HepG2 (cell line): Measurements from ENCODE around the gene SNED1. TPM values are rescaled to one million over a fixed set of nuclear protein-coding genes. Genes with fewer than 3 reads are reported as not detected.

ENCODE experiments used
- ATAC-seq: fragments of 200-7000 bp; cut with Tn5 transposase; 3 replicates; pipeline ENCODE4 v1.9.1; 2020; ENCODE audit warnings: mild to moderate bottlenecking, moderate library complexity
- BruUV-seq: library from RNA; stranded (reverse); fragments of 400-500 nt; replicated peaks from 2 replicates; lab custom pipeline; 2021; lab: Mats Ljungman, UMichigan
- CTCF ChIA-PET: fragments of 300-600 bp; formaldehyde crosslinking; extraction: SDS; loops from one replicate; lab custom pipeline; 2021; ENCODE audit warnings: low total read pairs, inconsistent platforms, low intra/inter-chr PET ratio; lab: Yijun Ruan, JAX
- POLR2A ChIA-PET: fragments of 350-600 bp; sonication (Branson Sonifier 250); formaldehyde crosslinking; loops from one replicate; lab custom pipeline; 2020; ENCODE audit warnings: antibody characterized with exemption, inconsistent platforms; lab: Yijun Ruan, JAX
- DNase-seq: peaks from one replicate; pipeline ENCODE4 v3.0.0-alpha.2; 2015; ENCODE audit warnings: low spot score
- FAIRE-seq: peaks from 3 replicates; lab custom pipeline; 2011; peaks lifted over from hg19 to GRCh38; lab: Jason Lieb, UNC
- H2AFZ ChIP-seq: one replicate; pipeline ENCODE4 v1.6.1; 2011; ENCODE audit warnings: low read length, inconsistent platforms
- H3K27ac ChIP-seq: fragments of 300-600 bp; 3 replicates; pipeline ENCODE4 v1.8.0; 2011; ENCODE audit warnings: mixed run types, mild to moderate bottlenecking, mixed read lengths, low read length, inconsistent platforms; ENCODE audit not compliant: insufficient read depth; ENCODE audit errors: extremely low read length
- H3K27me3 ChIP-seq, 2 experiments: fragments of 200-600 bp in 1 of 2; 2 replicates in 1 of 2; 3 replicates in 1 of 2; pipeline versions ENCODE4 v1.6.0 to v1.8.0; 2011; ENCODE audit warnings: low read length in 2 of 2, mild to moderate bottlenecking in 2 of 2, moderate library complexity in 2 of 2, inconsistent platforms in 1 of 2; ENCODE audit not compliant: insufficient read depth in 2 of 2, control insufficient read depth in 1 of 2
- H3K36me3 ChIP-seq, 2 experiments: fragments of 200-600 bp in 1 of 2; replicated peaks in 1 of 2; 2 replicates in 1 of 2; 3 replicates in 1 of 2; pipeline versions ENCODE4 v1.5.1 to v1.8.0; 2011; ENCODE audit warnings: low read length in 2 of 2, inconsistent platforms in 1 of 2; ENCODE audit not compliant: insufficient read depth in 2 of 2, control insufficient read depth in 1 of 2
- H3K4me1 ChIP-seq: 2 replicates; pipeline ENCODE4 v1.5.1; 2012; ENCODE audit warnings: low read length, inconsistent platforms; ENCODE audit not compliant: insufficient read depth
- H3K4me2 ChIP-seq: 2 replicates; pipeline ENCODE4 v1.6.0; 2011; ENCODE audit warnings: low read depth, low read length, inconsistent platforms
- H3K4me3 ChIP-seq, 3 experiments: fragments of 200-600 bp in 1 of 3; sonication (generic), shearing (Covaris generic) in 1 of 3; replicated peaks in 1 of 3; 2 replicates each; pipeline ENCODE4 v1.5.1; 2011 to 2016; ENCODE audit warnings: low read length in 3 of 3, inconsistent platforms in 2 of 3, low read depth in 2 of 3, mild to moderate bottlenecking in 2 of 3, control low read depth in 1 of 3, mixed read lengths in 1 of 3; ENCODE audit not compliant: insufficient read depth in 1 of 3
- H3K79me2 ChIP-seq: one replicate; pipeline ENCODE4 v1.6.1; 2011; ENCODE audit warnings: low read length, inconsistent platforms; ENCODE audit not compliant: insufficient read depth
- H3K9ac ChIP-seq: 2 replicates; pipeline ENCODE4 v1.6.0; 2011; ENCODE audit warnings: mild to moderate bottlenecking, low read depth, low read length, inconsistent platforms; ENCODE audit not compliant: insufficient read depth
- H3K9me3 ChIP-seq: 2 replicates; pipeline ENCODE4 v1.5.1; 2012; ENCODE audit warnings: mild to moderate bottlenecking, low read length
- H4K20me1 ChIP-seq: 2 replicates; pipeline ENCODE4 v1.6.0; 2011; ENCODE audit warnings: inconsistent platforms, mild to moderate bottlenecking, low read length, moderate library complexity; ENCODE audit not compliant: insufficient read depth
- E2F1 ChIP-seq: sonication (generic); formaldehyde crosslinking; IDR thresholded peaks from 2 replicates; pipeline ENCODE4 v1.5.0; 2020; ENCODE audit warnings: missing genetic modification reagents
- EED ChIP-seq: sonication (generic); formaldehyde crosslinking; IDR thresholded peaks from 2 replicates; pipeline ENCODE4 v1.5.0; 2020; ENCODE audit warnings: mild to moderate bottlenecking, missing genetic modification reagents
- FOXM1 ChIP-seq: sonication (generic); formaldehyde crosslinking; IDR thresholded peaks from 2 replicates; pipeline ENCODE4 v1.5.0; 2020; ENCODE audit warnings: missing genetic modification reagents
- GMEB2 ChIP-seq: IDR thresholded peaks from 2 replicates; pipeline ENCODE4 v1.6.1; 2016; ENCODE audit warnings: missing biosample characterization, missing genetic modification reagents, low read depth
- JUNB ChIP-seq: sonication (generic); formaldehyde crosslinking; IDR thresholded peaks from 2 replicates; pipeline ENCODE4 v1.8.0; 2022; ENCODE audit warnings: missing genetic modification reagents, mild to moderate bottlenecking, borderline replicate concordance
- KAT8 ChIP-seq: IDR thresholded peaks from 2 replicates; pipeline ENCODE4 v1.6.1; 2016; ENCODE audit warnings: missing genetic modification reagents, missing compliant biosample characterization
- KDM2A ChIP-seq: sonication (generic); formaldehyde crosslinking; IDR thresholded peaks from 2 replicates; pipeline ENCODE4 v1.4.0; 2020; ENCODE audit warnings: low read depth, missing genetic modification reagents, borderline replicate concordance
- LCORL ChIP-seq, 2 experiments: fragments of 450-650 bp in 1 of 2; sonication (generic) in 1 of 2; formaldehyde crosslinking in 1 of 2; IDR thresholded peaks; 2 replicates each; pipeline versions ENCODE4 v1.5.0 to v1.6.1; 2017 to 2020; ENCODE audit warnings: antibody characterized with exemption in 1 of 2, missing genetic modification reagents in 1 of 2
- NCOA1 ChIP-seq: sonication (generic); formaldehyde crosslinking; IDR thresholded peaks from 2 replicates; pipeline ENCODE4 v1.9.0; 2021; ENCODE audit warnings: missing genetic modification reagents
- TCF12 ChIP-seq, 2 experiments: fragments of 450-650 bp in 1 of 2; sonication (generic) in 1 of 2; formaldehyde crosslinking in 1 of 2; IDR thresholded peaks; 2 replicates each; pipeline versions ENCODE4 v1.6.1 to v1.8.0; 2017 to 2022; ENCODE audit warnings: antibody characterized with exemption in 1 of 2, mild to moderate bottlenecking in 1 of 2, missing genetic modification reagents in 1 of 2, moderate library complexity in 1 of 2
- TCF7 ChIP-seq: sonication (generic); IDR thresholded peaks from 2 replicates; pipeline ENCODE4 v1.6.1; 2016; ENCODE audit warnings: antibody characterized with exemption, low read depth
- ZNF430 ChIP-seq: sonication (generic); formaldehyde crosslinking; IDR thresholded peaks from 2 replicates; pipeline ENCODE4 v1.9.0; 2021; ENCODE audit warnings: mild to moderate bottlenecking, missing genetic modification reagents
- ZNF572 ChIP-seq: sonication (generic); formaldehyde crosslinking; IDR thresholded peaks from 2 replicates; pipeline ENCODE4 v1.5.1; 2020; ENCODE audit warnings: mild to moderate bottlenecking, missing genetic modification reagents
- ZNF7 ChIP-seq: IDR thresholded peaks from 2 replicates; pipeline ENCODE4 v1.6.1; 2016; ENCODE audit warnings: missing biosample characterization, missing genetic modification reagents
- ZNF766 ChIP-seq: sonication (generic); formaldehyde crosslinking; IDR thresholded peaks from 2 replicates; pipeline ENCODE4 v1.5.0; 2020; ENCODE audit warnings: missing genetic modification reagents, borderline replicate concordance
- WGBS: methylation state at CpG from one replicate; pipeline ENCODE4 v1.1.6; 2017; ENCODE audit warnings: low lambda C conversion rate; 5-methylcytosine and 5-hydroxymethylcytosine counted together
- in situ Hi-C: cut with HindIII; loops from 2 replicates; pipeline ENCODE4 v1.10.0; 2017; ENCODE audit warnings: low pct_unique_long_range_greater_than_20kb; ENCODE audit not compliant: extremely low pct_ligation_motif_present
- intact Hi-C: fragments of 100-400 bp; cut with micrococcal nuclease; formaldehyde crosslinking; loops from one replicate; pipeline ENCODE4 v1.10.0; 2022; ENCODE audit not compliant: unreplicated experiment
- polyA plus RNA-seq, 8 experiments: library from polyadenylated mRNA; depleted of rRNA in 3 of 8; stranded (reverse) in 7 of 8; unstranded in 1 of 8; fragments of >200 nt; fragmentation: Illumina TruSeq in 4 of 8; extraction: Trizol in 4 of 8; gene quantifications; 2 replicates each; pipeline versions ENCODE4 v1.2.1 to v1.2.3, GENCODE V29; 2011 to 2016; ENCODE audit warnings: low read depth in 4 of 8, missing spikeins in 1 of 8, mixed read lengths in 1 of 8; ENCODE audit not compliant: insufficient read depth in 1 of 8
- total RNA-seq, 5 experiments: library from RNA; depleted of rRNA; stranded (reverse); fragments of >200 nt; fragmentation: Illumina TruSeq; extraction: Trizol; gene quantifications; 2 replicates each; pipeline ENCODE4 v1.2.3, GENCODE V29; 2016; ENCODE audit warnings: low read depth in 1 of 5
- TF ChIP-seq, protein P1 (sequence below): sonication (generic); formaldehyde crosslinking; IDR thresholded peaks from 2 replicates; pipeline ENCODE4 v1.8.0; 2022; ENCODE audit warnings: mild to moderate bottlenecking, missing genetic modification reagents
- TF ChIP-seq, protein P2 (sequence below): sonication (generic); formaldehyde crosslinking; IDR thresholded peaks from 2 replicates; pipeline ENCODE4 v1.4.0; 2020; ENCODE audit warnings: missing genetic modification reagents
- TF ChIP-seq, protein P3 (sequence below): sonication (generic); formaldehyde crosslinking; IDR thresholded peaks from 2 replicates; pipeline ENCODE4 v1.8.0; 2022; ENCODE audit warnings: mild to moderate bottlenecking, missing genetic modification reagents, borderline replicate concordance

SNED1 gene
- total and polyA plus RNA-seq, 2 of the 13 experiments (the other 11 are each of a cell fraction or from before 2014, with no cell fraction given): 0.15 to 0.65 TPM

DNA sequence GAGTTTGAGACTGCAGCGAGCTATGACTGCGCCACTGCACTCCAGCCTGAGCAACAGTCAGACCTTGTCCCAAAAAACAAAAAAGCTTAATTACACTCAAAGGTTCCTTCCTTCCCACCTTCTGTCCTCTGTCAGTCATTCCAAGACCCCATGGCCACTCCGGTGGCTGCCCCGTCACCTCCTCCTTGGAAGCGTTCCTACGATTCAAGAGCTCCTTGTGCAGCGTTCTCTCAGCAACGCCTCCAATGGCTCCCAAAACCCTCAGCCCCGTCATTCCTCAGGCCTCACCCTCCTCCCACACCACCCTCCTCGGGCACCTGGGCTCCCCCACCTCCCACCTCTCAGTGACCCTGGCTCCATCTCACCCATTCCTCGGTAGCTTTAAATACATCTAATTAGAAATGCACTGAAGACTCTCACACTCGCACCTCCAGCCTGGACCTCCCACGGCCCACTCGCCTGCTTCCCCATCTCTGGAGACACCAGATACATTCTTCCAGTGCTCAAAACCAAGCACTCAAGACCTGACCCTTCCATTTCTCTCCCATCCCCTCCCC lies 142.9 kb downstream of the SNED1 start:
- H3K79me2 ChIP-seq: peaks cover 2% of the 10 kb centered on the region
- peak overlapping the region; percentile 57 for H3K27ac ChIP-seq
- no peak overlapping the region for H3K4me3 ChIP-seq
- FAIRE-seq: no peak
- in situ Hi-C loops: no loop called here
- intact Hi-C loops: no loop called here
- no peaks in the 10 kb centered on the region for H4K20me1 ChIP-seq
- CTCF ChIA-PET: no interaction called here
- H3K4me2 ChIP-seq: no peak overlapping the region
- no peaks in the 10 kb centered on the region for H3K27me3 ChIP-seq
- no TSS peak for BruUV-seq
- H3K36me3 ChIP-seq: peaks cover 10 to 14% of the 10 kb centered on the region in 2 experiments
- H3K9ac ChIP-seq: no peak overlapping the region
- no peak for TF ChIP-seq ZNF572
- TF ChIP-seq EED (CRISPR knock-in tag): no peak
- no peak for TF ChIP-seq NCOA1 (CRISPR knock-in tag)
- TF ChIP-seq LCORL (IDR thresholded peaks at IDR 0.05): no peak
- no peak for TF ChIP-seq LCORL (CRISPR knock-in tag; IDR thresholded peaks at IDR 0.05)
- TF ChIP-seq KDM2A (CRISPR knock-in tag): no peak
- TF ChIP-seq TCF12 (IDR thresholded peaks at IDR 0.05): no peak
- no peak for TF ChIP-seq TCF12 (CRISPR knock-in tag; IDR thresholded peaks at IDR 0.05)
- no peak for TF ChIP-seq TCF7
- TF ChIP-seq ZNF766 (CRISPR knock-in tag): no peak
- no peak for TF ChIP-seq GMEB2
- no peak for TF ChIP-seq E2F1
- TF ChIP-seq, protein P1, sequence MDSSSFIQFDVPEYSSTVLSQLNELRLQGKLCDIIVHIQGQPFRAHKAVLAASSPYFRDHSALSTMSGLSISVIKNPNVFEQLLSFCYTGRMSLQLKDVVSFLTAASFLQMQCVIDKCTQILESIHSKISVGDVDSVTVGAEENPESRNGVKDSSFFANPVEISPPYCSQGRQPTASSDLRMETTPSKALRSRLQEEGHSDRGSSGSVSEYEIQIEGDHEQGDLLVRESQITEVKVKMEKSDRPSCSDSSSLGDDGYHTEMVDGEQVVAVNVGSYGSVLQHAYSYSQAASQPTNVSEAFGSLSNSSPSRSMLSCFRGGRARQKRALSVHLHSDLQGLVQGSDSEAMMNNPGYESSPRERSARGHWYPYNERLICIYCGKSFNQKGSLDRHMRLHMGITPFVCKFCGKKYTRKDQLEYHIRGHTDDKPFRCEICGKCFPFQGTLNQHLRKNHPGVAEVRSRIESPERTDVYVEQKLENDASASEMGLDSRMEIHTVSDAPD (CRISPR knock-in tag): no peak
- TF ChIP-seq, protein P2, sequence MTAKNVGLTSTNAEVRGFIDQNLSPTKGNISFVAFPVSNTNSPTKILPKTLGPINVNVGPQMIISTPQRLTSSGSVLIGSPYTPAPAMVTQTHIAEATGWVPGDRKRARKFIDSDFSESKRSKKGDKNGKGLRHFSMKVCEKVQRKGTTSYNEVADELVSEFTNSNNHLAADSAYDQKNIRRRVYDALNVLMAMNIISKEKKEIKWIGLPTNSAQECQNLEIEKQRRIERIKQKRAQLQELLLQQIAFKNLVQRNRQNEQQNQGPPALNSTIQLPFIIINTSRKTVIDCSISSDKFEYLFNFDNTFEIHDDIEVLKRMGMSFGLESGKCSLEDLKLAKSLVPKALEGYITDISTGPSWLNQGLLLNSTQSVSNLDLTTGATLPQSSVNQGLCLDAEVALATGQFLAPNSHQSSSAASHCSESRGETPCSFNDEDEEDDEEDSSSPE (CRISPR knock-in tag): no peak
- TF ChIP-seq ZNF430: no peak
- TF ChIP-seq KAT8: no peak
- TF ChIP-seq JUNB: no peak
- TF ChIP-seq, protein P3, sequence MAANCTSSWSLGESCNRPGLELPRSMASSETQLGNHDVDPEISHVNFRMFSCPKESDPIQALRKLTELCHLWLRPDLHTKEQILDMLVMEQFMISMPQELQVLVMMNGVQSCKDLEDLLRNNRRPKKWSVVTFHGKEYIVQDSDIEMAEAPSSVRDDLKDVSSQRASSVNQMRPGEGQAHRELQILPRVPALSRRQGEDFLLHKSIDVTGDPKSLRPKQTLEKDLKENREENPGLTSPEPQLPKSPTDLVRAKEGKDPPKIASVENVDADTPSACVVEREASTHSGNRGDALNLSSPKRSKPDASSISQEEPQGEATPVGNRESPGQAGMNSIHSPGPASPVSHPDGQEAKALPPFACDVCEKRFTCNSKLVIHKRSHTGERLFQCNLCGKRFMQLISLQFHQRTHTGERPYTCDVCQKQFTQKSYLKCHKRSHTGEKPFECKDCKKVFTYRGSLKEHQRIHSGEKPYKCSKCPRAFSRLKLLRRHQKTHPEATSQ (CRISPR knock-in tag): no peak
- TF ChIP-seq FOXM1 (CRISPR knock-in tag): no peak
- no peak for TF ChIP-seq ZNF7 (CRISPR knock-in tag)
- POLR2A ChIA-PET: no interaction called here
- no peak for DNase-seq
- H2AFZ ChIP-seq: no peak overlapping the region
- WGBS: 95% methylated on average over 14 of the region's 14 CpGs
- peaks cover 23% of the 10 kb centered on the region for H3K4me1 ChIP-seq
- H3K9me3 ChIP-seq: no peaks in the 10 kb centered on the region
- no peak for ATAC-seq
